ENCODE measurements around the gene OST4.
A peak's percentile ranks its signal among the peaks of the same experiment; 100 is the strongest.

The OST4 gene

GRCh38 chr2:27024188-27024587, 47.3 kb downstream of the OST4 start:
- peak; percentile 40 for DNase-seq

GRCh38 chr2:27023740-27024139, 47.7 kb downstream of the OST4 start:
- DNase-seq, result peak; percentile 34

GRCh38 chr2:27021253-27022049, 50.0 kb downstream of the OST4 start:
- peak; percentile 22 for DNase-seq
